Measurements from ENCODE around the gene DAPK1.

DAPK1 gene

GRCh38 chr9:87501806-87502205, 4.1 kb downstream of the DAPK1 start (continued):
- no peak for TF ChIP-seq ZNF37A (tag by site-specific recombination; IDR thresholded peaks at IDR 0.05)
- TF ChIP-seq, protein P1, sequence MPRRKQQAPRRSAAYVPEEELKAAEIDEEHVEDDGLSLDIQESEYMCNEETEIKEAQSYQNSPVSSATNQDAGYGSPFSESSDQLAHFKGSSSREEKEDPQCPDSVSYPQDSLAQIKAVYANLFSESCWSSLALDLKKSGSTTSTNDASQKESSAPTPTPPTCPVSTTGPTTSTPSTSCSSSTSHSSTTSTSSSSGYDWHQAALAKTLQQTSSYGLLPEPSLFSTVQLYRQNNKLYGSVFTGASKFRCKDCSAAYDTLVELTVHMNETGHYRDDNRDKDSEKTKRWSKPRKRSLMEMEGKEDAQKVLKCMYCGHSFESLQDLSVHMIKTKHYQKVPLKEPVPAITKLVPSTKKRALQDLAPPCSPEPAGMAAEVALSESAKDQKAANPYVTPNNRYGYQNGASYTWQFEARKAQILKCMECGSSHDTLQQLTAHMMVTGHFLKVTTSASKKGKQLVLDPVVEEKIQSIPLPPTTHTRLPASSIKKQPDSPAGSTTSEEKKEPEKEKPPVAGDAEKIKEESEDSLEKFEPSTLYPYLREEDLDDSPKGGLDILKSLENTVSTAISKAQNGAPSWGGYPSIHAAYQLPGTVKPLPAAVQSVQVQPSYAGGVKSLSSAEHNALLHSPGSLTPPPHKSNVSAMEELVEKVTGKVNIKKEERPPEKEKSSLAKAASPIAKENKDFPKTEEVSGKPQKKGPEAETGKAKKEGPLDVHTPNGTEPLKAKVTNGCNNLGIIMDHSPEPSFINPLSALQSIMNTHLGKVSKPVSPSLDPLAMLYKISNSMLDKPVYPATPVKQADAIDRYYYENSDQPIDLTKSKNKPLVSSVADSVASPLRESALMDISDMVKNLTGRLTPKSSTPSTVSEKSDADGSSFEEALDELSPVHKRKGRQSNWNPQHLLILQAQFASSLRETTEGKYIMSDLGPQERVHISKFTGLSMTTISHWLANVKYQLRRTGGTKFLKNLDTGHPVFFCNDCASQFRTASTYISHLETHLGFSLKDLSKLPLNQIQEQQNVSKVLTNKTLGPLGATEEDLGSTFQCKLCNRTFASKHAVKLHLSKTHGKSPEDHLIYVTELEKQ (tag by site-specific recombination; IDR thresholded peaks at IDR 0.05; ENCODE audit: borderline replicate concordance), result no peak
- peak; percentile 40; the same call in 1 of the 2 replicates for TF ChIP-seq FEZF1 (tag by site-specific recombination; IDR thresholded peaks at IDR 0.05)

GRCh38 chr9:87502391-87503221, 4.9 kb downstream of the DAPK1 start:
- ChIA-PET CTCF (no interaction called here), POLR2A (no interaction called here)
- no peak overlapping the region for H3K4me3 ChIP-seq (ENCODE audit: low read depth, low read length)
- no peak overlapping the region; the same call in 1 of the 2 replicates for H3K27ac ChIP-seq (ENCODE audit: extremely low read depth, low read depth, low read length)
- TF ChIP-seq GFI1B (tag by site-specific recombination; IDR thresholded peaks at IDR 0.05) (no peak), ZNF19 (tag by site-specific recombination; IDR thresholded peaks at IDR 0.05; ENCODE audit: low read depth) (no peak), ZFP3 (tag by site-specific recombination; IDR thresholded peaks at IDR 0.05; ENCODE audit: low read depth) (no peak)
- peaks cover 6% of the 10 kb centered on the region; the same call in 1 of the 2 replicates for H3K4me1 ChIP-seq (ENCODE audit: control insufficient read depth, insufficient read depth, low read length)
- peaks cover 0 to 20% of the 10 kb centered on the region in 2 experiments; a peak in 2 of 3 replicates for H3K36me3 ChIP-seq (ENCODE audit: control insufficient read depth in 2 of 2, insufficient read depth in 1 of 2, low read length in 2 of 2)
- H3K9me3 ChIP-seq (ENCODE audit: control insufficient read depth, insufficient read depth, low read depth, low read length), result no peaks in the 10 kb centered on the region

GRCh38 chr9:87503430-87503829, 5.8 kb downstream of the DAPK1 start:
- Histone ChIP-seq H3K27ac (ENCODE audit: extremely low read depth, low read depth, low read length) (no peak overlapping the region), H3K9me3 (ENCODE audit: control insufficient read depth, insufficient read depth, low read depth, low read length) (no peaks in the 10 kb centered on the region), H3K4me3 (ENCODE audit: low read depth, low read length) (no peak overlapping the region), H3K4me1 (ENCODE audit: control insufficient read depth, insufficient read depth, low read length) (peaks cover 6% of the 10 kb centered on the region; the same call in 1 of the 2 replicates), H3K36me3 (ENCODE audit: control insufficient read depth in 2 of 2, insufficient read depth in 1 of 2, low read length in 2 of 2) (peaks cover 0 to 20% of the 10 kb centered on the region in 2 experiments; a peak in 2 of 3 replicates)
- POLR2A ChIA-PET, result no interaction called here
- TF ChIP-seq PRDM4 (tag by site-specific recombination; IDR thresholded peaks at IDR 0.05) (no peak), ZNF600 (tag by site-specific recombination; IDR thresholded peaks at IDR 0.05) (no peak), ZNF707 (tag by site-specific recombination; IDR thresholded peaks at IDR 0.05) (no peak), ZNF624 (tag by site-specific recombination; IDR thresholded peaks at IDR 0.05) (no peak), ZNF654 (tag by site-specific recombination; IDR thresholded peaks at IDR 0.05; ENCODE audit: low read depth) (no peak), SCRT1 (tag by site-specific recombination; IDR thresholded peaks at IDR 0.05; ENCODE audit: borderline replicate concordance) (no peak), ZNF223 (tag by site-specific recombination; IDR thresholded peaks at IDR 0.05) (no peak), GLIS2 (tag by site-specific recombination; IDR thresholded peaks at IDR 0.05) (no peak), ZNF513 (tag by site-specific recombination; IDR thresholded peaks at IDR 0.05) (no peak), PRDM10 (tag by site-specific recombination; IDR thresholded peaks at IDR 0.05) (no peak)
- TF ChIP-seq, protein P2, sequence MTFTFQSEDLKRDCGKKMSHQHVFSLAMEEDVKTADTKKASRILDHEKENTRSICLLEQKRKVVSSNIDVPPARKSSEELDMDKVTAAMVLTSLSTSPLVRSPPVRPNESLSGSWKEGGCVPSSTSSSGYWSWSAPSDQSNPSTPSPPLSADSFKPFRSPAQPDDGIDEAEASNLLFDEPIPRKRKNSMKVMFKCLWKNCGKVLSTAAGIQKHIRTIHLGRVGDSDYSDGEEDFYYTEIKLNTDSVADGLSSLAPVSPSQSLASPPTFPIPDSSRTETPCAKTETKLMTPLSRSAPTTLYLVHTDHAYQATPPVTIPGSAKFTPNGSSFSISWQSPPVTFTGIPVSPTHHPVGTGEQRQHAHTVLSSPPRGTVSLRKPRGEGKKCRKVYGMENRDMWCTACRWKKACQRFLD (tag by site-specific recombination; IDR thresholded peaks at IDR 0.05), result no peak
- CTCF ChIA-PET, result no interaction called here
